T follicular helper cell (primary cell): ENCODE measurements around the gene ATG3.
"Not testable (repeated sequence)": the region's sequence is repeated elsewhere in the genome, so short reads cannot be mapped to it uniquely, and the experiment has no call there.

Experiments
- DNase-seq: peaks from one replicate; pipeline ENCODE4 v3.0.0-alpha.2; 2020; ENCODE audit warnings: low read depth
- total RNA-seq, 2 experiments: gene quantifications; one replicate each; lab custom pipeline; 2026; lab: John Stamatoyannopoulos, UW

Gene ATG3
- 64.1 to 68.2 reads per million in 2 experiments for total RNA-seq

DNA sequence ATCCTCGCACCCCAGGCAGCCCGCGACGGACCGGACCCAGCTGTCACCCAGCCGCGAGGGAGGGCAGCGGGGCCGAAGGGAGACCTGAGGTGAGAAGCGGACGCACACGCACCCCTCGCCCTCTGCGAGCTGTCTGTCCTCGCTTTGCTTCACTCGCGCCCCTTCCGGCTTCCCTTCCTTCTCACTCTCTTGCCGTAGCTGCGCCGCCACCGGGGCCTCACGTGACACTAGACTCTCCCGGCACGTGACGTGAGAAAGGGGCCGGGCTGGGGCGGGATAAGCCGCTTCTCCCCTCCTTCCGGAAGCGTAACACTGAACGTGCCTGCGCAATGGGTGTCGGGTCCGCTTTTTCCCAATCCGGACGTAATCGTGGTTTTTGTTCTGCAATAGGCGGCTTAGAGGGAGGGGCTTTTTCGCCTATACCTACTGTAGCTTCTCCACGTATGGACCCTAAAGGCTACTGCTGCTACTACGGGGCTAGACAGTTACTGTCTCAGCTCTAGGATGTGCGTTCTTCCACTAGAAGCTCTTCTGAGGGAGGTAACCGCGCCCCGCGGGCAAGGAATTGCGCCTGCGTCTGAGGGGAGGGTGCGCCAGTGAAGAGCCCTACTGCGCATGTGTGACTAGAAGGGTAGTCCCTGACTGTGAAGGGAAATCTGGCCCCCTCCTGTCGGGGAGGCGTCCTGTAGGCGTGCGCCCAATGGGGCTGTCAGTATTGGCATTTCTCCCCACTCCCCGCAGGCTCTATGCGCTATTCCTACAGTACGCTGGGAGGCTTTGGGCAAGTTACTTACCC is at the start of gene ATG3, which contains the start of gene SLC35A5:
Gene ATG3 (minus strand): TSS at position 229 of the 796 bp plus-strand sequence. CDS start 434 bp downstream, outside the sequence.
Gene SLC35A5 (plus strand): TSS at position 312 of the 796 bp plus-strand sequence. CDS start 1,359 bp downstream, outside the sequence.
- peak; percentile 99 for DNase-seq

DNA sequence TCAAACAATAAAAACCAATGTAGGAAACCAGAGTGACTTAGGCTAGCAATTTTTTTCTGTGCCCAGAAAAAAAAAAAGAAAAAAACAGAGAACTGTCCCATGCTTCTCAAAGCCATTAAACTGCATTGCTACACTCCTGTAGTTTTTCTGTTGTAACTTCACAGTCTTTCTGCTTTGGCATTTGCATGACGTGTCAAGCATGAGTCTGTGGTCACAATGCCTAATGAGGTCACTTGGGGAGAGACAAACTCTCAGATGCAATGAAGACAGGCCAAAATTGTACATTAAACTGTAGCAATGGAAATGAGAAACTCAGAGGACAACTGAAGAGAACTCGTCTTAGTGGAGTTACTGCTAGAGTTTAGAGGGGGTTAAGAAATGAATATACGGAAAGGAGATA is 48.4 kb upstream of the ATG3 start:
- no peak for DNase-seq

DNA sequence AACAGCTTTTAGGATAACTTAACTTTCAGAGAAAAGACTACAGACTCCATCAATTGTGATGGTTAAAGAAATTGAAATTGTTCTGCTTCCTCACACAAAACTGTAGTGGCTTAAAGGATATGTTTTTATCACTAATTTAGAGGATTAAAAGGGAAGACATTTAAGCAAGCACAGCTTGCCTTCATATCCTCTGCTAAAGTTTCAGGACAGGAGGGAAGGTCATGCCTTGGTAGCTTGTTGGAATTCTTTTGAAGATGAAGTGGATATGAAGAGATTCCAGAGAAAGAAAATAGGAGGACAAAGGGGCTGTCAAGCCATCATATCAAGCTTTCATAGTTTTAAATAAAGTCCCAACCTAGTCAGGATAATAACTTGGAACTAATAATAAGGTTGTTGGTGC is 46.1 kb upstream of the ATG3 start:
- DNase-seq: no peak

DNA sequence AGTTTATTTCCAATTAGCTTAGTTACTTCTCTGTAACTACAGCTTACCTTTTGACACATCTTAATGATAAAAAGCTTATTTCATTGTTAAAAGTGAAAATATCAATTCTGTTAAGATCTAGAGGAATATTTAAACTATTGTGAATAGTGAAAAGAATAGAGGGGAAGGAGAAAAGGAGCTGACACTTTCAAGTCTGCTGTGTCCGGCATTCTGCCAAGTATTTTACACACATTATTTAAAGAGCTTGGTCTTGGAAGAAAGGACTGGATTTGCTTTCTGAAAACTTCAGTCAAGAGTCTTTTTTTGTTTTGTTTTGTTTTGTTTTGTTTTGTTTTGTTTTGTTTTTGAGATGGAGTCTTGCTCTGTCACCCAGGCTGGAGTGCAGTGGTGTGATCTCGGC is 44.3 kb upstream of the ATG3 start:
- DNase-seq: no peak

DNA sequence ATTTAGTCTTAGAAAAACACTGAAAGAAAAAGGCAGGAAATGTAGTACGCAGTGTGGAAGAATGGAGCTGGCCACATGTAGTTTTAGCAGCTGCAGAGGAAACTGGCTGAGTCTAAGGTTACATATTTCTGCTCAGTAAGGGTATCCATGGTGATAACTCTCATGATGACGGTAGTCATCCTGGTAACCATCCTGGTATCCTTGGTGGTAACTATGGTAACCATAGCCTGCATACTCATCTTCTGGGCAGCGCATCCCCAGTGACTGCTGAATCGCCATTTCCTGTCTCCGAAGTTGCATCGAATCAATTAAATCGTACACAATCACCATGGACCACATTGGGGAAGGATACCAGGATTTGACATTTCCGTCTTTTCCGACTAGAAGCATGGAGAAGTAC is 43.5 kb upstream of the ATG3 start:
- no peak for DNase-seq

DNA sequence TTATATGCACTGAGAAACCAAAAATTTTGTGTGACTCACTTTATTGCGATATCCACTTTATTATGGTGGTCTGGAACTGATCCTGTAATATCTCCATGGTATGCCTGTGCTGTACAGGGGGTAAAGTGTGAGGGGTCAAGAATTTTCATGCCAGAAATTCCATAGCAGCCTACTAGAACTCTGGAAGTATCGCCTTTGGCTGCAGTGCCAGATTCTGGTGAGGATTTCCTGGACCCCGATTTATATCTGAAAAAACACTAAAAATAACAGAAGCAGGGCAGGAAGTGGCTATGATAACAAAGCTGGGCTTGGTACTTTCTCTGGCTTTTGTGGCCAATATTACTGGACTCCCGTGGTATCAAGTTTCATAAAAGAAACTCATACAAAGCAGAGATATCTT is 42.8 kb upstream of the ATG3 start:
- no peak for DNase-seq

DNA sequence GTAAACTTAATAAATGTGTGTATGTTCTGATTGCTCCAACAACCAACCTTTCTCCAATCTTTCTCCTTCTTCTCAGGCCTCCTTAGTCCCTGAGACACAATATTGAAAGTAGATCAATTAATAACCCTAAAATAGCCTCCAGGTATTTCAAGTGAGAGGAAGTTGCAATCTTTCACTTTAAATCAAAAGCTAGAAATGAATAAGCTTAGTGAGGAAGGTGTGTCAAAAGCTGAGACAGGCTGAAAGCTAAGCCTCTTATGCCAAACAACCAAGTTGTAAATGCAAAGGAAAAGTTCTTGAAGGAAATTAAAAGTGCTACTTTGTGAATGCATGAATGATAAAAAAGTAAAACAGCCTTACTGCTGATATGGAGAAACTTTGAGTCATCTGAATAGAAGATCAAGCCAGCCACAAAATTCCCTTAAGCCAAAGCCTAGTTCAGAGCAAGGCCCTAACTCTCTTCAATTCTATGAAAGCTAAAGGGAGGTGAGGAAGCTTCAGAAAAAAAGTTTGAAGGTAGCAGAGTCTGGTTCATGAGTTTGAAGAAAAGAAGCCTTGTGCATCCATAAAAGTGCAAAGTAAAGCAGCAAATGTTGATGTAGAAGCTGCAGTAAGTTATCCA is 40.6 kb upstream of the ATG3 start:
- DNase-seq: no peak

DNA sequence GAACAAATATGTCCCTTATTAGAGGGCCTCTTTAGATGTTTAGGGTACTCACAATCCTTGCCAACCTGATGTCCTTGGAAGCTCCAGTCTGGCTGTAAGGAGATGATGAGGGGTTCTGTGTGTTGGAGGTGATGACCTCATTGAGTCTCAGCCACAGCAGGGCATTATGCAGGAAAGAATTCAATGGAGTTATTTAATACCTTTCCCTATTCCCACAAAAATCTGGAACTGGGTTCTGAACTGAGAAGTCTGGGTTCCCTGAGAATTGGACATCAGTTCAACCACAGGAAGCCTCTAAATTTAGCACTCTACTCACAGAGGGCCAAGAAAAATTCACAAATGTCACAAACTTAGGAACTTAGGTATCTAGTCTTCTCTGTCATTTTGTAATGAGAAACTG is 37.0 kb upstream of the ATG3 start:
- DNase-seq: no peak

DNA sequence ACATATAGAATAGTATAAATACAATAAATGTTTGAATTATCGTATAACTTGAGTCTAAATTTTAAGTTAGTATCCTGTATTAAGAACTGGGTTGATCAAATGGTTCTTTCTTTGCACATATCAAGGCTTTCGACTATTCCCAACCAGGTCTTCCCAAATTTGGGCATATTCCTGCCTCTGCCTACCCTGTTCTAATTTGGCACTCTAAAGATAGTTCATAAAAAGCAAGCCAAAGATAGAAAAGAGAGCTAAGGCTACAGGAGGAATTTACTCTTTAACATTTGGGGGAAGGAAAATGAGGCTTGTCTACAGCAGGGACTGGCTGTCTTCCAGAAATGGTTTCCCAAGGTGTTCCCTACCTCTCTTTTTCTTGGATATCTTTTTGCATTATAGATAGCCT is 36.2 kb upstream of the ATG3 start:
- DNase-seq: no peak

DNA sequence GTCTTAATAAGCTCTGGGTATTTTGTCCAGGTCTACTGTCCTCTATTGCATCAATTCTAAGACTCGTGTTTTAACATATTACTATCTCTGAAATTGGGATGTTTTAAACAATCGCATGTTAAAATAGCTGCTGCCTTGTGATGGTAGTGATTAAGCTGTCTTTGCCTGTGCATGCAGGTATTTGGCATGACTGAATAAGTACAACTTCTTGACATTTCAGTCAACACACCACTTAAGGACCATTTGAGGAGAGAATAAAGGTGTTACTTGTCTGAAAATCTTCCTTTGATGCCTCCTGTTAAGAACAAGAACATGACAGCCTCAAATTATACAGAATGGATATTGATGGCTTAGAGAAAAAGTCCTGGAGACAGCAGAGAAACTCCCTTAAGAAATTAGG is 33.1 kb upstream of the ATG3 start:
- no peak for DNase-seq

DNA sequence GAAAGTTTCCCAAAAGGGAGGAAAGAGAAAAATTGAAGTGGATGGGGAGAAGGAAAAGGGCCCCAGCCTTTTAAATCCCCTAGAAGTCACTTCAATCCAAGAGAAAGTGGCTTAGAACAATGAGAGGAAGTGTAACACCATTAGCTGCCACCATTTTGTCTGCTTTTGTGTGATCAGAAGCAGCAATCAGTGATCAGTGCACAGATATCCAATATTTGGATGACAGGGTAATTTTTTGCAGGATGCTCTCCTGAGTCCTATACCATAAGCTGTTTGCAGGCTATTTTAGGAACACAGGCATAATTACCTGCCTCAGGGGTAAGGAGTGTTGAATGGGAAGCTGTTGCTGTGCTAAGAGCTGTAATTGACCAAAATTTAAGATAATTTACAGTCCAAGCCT is 31.5 kb upstream of the ATG3 start:
- no peak for DNase-seq

DNA sequence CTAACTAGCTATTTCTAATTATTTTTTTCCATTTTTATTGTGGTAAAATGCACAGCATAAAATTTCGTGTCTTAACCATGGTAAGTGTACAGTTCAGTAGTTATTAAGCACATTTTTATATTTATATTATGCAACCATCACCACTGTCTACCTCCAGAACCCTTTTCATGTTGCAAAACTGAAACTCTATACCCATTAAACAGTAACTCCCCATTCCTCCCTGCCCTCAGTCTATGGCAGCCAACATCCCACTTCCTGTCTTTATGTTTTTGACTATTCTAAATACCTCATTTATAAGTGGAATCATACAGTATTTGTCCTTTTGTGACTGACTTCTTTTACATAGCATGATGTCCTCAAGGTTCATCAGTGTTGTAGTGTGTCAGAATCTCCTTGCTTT is 25.6 kb upstream of the ATG3 start:
- DNase-seq: no peak

DNA sequence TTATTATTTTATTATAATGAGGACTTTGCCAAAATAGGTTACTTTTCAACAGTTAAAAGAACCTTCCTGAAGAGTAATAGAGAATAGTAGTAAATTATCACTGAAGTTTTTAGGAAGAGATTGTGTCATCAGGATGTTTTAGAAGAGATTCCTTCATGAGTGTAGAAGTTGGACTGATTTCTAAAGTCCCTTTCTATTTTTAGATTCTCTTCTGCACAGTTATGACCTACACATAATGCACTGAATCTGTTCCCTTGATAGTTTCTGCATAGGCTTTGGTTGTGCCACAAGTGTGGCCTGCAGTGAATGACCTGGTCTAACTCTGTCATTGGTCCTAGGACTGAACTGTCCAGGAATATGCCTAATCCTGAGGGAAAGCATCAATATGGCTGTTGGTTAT is 24.0 kb upstream of the ATG3 start:
- DNase-seq: no peak

DNA sequence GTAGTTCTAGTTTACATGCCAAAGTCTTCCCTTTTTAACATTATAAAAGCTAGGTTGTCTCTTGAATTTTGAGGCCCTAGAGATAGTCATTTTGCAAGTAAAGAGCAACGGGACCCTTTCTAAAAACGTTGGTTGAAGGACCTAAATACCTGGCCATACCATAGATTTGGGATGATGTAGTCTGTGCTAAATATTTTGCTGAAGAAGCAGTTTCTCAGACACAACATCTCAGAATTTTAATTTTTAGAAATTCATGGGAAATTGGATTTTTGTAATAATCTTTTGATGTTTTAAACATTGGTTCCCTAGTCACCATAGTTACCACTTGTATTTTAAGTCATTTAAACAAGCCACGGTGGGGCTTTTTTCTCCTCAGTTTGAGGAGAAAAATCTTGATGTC is 21.3 kb upstream of the ATG3 start:
- no peak for DNase-seq

DNA sequence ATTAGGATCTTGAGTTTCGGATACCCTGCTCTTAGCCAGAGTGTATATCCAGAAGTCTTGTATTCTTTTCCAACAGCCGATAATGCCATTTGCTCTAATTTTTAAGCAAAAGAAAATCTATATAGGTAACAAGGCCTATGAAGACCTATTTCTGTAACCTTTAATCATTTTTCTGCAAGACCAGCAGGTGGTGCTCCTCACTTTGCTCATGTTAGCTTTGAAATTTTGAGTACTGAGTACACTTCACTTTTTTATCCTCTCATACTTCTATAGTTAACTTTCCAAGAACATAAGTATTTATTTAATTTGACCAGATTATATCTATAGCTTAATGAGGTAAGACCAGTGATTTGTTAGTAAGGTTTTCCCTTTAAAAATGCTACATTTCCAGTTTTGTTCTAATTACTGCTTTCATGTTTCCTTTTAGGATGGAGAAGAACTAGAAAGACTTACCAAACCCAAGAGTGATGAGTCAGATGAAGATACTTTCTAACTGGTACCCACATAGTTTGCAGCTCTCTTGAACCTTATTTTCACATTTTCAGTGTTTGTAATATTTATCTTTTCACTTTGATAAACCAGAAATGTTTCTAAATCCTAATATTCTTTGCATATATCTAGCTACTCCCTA is 20.6 kb upstream of the ATG3 start:
- peak; percentile 1 for DNase-seq

DNA sequence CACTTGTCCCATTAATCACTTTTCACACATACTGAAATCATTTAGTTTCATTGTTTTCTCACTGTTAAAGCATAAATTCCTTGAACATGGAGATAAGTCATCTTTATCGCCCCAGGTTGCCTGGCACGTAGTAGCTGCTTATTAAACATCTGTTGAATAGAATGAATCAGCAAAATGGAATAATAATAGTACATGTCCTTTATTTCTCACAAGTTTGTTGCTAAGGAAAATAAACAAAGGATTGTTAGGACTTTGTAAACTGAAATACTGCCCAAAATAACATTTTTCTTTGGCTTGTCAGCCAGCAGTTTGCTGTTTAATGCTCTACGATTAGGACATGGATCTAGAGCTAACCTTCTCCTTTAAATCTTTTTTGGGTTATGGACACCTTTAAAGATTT is 17.9 kb upstream of the ATG3 start:
- no peak for DNase-seq

DNA sequence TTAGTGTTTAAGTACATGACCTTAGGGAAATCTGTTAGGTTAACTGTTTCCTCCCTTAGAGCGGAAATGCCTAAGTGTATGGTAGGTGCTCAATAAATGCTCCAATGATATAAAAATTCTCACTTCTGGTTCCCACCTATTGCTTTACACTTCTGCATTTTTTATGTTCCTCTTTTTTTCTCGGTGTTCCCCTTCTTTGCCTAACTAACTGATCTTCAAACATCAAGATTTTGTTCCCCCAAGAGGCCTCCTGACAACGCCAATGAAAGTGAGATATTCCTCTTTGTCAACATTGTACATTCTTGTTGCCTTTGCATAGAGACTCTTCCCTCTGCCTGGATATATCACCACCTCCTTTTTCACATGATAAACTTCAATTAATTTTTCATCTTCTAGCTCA is 17.5 kb upstream of the ATG3 start:
- no peak for DNase-seq

DNA sequence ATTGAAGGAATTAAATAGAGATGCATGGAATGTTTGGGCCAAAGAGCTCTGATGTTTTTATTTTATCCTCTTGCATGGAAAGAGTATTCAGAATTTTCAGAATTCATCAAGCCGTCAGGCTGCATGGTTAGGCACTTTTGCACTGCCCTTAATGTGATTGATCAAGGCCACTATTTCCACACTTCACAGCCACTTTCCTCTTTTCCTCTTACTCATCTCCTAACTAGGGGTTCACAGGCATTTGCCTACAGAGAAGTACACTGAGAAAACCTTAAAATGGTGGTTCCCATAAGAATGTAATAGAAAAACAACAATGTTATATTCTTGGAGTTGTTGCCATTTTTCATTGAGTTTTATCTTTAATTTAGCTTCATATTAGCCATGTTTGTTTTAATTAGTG is 10.9 kb upstream of the ATG3 start:
- no peak for DNase-seq

DNA sequence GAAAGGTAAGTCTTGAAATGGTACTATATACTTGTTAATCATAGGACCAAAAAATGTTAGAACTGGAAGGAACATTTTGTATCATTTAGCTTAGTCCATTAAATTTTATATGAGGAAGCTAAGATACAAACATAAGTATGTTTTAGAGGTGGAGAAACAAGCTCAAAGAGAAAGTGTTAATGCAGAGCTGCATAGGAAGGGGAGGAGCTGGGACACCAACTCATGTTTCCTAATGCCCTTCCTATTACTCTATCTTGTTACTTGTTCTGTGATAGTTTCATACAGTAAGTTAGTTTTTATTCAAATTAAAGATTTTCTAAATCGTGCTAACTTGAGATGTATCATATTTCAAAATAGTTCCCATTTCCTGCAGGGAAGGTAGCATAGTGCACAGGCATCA is 7.5 kb upstream of the ATG3 start:
- DNase-seq: no peak

DNA sequence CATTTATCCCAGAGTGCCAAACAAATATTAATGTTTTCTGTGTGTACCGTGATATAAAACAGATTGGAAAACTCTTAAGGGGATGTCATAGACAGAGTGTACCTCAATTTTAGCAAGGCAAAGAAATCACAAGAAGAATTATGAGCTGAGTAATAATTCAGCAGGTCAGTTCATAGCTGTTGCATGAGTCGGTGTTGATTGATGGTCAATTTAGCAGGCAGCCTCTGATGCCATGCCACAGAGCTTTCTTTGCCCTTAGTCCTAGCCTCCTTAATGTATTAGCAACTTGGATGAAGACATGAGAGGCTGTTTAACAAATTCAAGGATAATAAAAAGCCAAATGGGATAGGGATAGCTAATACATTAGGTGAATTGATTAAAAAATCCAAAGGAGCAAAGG is 6.9 kb upstream of the ATG3 start:
- no peak for DNase-seq

DNA sequence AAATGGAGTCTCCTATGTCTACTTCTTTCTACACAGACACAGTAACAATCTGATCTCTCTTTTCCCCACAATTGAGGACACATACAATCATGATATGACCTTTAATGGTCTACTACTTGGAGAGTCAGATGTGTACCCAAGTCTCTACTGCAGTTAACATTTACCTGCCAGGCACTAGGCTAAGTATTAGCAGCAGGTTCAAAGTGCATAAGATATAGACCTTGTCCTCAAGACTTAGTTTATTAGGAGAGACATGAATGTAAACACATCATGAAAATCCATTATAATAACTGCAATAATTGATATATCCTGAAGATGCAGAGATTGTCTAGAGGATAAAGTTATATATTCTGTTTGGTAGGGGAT is 3.2 kb upstream of the ATG3 start:
- DNase-seq: no peak

DNA sequence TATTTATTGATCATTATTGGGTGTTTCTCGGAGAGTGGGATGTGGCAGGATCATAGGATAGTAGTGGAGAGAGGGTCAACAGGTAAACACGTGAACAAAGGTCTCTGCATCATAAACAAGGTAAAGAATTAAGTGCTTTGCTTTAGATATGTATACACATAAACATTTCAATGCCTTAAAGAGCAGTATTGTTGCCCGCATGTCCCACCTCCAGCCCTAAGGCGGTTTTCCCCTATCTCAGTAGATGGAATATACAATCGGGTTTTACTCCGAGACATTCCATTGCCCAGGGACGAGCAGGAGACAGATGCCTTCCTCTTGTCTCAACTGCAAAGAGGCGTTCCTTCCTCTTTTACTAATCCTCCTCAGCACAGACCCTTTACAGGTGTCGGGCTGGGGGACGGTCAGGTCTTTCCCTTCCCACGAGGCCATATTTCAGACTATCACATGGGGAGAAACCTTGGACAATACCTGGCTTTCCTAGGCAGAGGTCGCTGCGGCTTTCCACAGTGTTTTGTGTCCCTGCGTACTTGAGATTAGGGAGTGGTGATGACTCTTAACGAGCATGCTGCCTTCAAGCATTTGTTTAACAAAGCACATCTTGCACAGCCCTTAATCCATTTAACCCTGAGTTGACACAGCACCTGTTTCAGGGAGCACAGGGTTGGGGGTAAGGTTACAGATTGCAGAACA is 2.6 kb upstream of the ATG3 start:
- not testable (repeated sequence) for DNase-seq

DNA sequence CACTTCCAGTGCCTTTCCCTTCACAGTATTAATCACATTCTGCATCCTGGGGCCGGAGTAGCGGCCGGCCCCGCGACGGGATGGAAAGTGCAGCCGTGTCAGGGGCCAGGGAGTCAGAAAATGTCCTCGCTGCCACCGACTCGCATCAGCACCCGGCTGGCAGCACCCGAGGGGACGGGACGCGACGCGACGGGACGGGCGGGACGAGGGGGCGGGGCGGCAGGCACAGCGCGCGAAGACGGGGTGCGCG is 353 bp downstream of the ATG3 start:
- DNase-seq: no peak
